NCI-H2029 treated with DMSO at 0.1 percent for 48 hours (cell line): Measurements from ENCODE around the gene ROR1.
"Not testable (repeated sequence)": the region's sequence is repeated elsewhere in the genome, so short reads cannot be mapped to it uniquely, and the experiment has no call there.

Source experiments
- DNase-seq: peaks from one replicate; lab custom pipeline; 2025; lab: John Stamatoyannopoulos, UW

The ROR1 gene

GRCh38 chr1:63794354-63794753 lies 20.5 kb downstream of the ROR1 start:
- no peak for DNase-seq

DNA sequence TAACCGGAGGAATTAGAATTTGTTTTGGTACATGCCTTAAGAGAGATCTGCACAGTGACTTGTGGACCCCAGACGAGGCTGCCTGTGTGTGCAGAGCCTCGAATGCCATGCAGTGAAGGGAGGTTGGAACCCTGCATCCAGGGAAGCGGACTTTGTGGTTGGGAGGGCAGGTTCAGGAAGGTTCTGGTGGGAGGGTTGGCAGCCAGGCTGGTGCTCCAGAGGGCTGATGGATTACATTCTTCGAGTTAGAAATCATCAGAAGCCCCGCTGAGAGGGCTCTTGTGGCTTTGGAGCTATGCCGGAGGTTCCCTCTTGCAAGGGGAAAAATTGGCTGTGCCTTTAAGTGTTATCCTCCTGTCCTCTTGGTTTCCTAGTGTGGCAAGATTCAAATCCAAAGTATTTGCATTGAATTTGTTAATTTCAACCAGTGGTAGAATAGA lies 21.1 kb downstream of the ROR1 start:
- peak; percentile 66 for DNase-seq

DNA sequence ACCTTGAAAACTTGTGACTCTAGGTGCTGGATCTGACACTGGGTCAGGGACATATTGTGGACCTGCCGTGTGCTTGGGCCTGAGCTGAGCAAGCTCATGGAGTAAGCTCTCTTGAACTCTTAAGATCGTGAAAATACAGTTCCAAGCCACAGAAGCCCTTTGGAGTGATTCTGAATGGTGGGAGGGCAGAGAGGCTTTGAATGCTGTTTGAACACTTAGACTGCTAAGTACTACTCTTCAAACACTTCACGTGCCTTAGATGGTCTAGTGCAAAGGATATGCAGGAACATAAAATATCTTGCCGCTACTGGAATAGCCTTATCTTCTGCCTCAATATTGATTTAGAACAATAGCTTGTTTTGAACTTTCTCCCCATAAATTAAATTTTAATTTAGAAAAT lies 21.6 kb downstream of the ROR1 start:
- peak; percentile 95 for DNase-seq

GRCh38 chr1:63797056-63797726 lies 23.4 kb downstream of the ROR1 start:
- no peak for DNase-seq

- DNase-seq = no peak
These were observed 24.5 kb downstream of the ROR1 start for GRCh38 chr1:63798284-63798683.

GRCh38 chr1:63799307-63799706 lies 25.5 kb downstream of the ROR1 start:
- DNase-seq = no peak

- DNase-seq = no peak
These were observed 26.0 kb downstream of the ROR1 start for GRCh38 chr1:63799820-63800219.

GRCh38 chr1:63802109-63802508 lies 28.3 kb downstream of the ROR1 start:
- DNase-seq = no peak

- DNase-seq = no peak
These were observed 31.1 kb downstream of the ROR1 start for GRCh38 chr1:63804829-63805484.

GRCh38 chr1:63807046-63807445 lies 33.2 kb downstream of the ROR1 start:
- no peak for DNase-seq

DNA sequence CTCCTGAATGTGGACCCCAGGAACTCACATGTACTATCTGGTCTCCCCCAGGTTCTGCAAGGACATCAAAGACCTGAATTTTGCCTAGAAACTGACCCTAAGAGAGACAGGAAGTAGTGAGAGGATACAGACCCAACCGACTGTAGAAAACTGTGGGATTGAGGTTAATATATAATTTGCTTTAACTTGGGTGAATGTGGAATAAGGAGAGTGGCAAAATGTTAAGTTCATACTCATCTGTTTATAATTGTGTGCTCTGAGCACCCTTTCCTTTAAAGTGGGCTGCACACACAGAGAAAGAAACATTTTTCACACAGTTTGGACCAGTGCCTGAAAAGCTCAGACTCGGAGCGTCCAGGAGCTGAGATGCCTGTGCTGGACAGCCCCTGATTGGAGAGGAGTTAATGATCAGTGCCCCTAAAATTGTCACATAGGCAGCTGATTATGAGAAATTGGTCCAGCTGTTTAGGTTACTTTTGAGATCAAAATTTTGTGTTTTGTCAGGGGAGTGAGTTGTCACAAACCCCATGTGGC lies 37.2 kb downstream of the ROR1 start:
- DNase-seq = no peak

DNA sequence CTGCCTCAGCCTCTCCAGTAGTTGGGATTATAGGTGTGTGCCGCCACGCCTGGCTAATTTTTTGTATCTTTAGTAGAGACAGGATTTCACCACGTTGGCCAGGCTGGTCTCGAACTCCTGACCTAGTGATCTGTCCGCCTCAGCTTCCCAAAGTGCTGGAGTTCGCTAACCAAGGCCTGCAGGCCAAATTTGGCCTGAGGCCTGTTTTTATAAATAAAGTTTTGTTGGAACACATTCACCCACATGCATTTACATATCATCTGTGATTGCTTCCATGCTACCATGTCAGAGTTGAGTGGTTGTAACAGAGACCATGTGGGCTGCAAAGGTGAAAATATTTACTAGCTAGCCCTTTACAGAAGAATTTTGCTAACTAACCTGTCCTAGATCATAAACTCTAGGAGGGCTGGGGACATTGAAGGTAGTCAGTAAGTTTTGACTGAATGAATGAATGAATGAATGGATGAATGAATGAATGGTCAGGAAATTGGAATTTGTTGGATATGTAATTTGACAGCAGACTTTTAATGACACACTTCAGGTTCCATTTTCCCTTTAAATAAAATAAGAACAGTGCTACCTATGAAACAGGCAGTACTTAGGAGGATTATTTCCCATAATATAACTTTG lies 38.4 kb downstream of the ROR1 start:
- no peak for DNase-seq

DNA sequence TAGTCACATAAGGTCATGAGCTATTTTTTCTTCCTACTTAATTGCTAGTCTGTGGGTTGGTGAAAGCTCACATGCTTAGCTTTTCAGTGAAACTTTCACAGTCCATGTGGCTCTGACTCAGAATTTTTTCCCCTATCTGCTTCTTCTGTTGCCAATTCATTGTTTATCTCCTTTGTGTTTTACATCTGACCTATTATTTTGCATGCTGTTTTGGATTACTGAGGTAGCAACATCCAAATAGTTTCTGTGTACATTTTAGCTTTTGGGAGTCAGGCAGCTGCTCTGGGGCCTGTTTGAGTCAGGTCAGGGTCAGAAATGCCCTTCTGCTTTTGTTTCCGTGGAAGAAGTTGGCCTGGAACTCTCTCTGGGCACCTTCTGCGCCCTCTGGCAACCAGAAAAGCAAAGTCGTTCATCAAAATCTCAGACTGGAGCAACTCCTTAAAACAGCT lies 40.0 kb downstream of the ROR1 start:
- DNase-seq = no peak

GRCh38 chr1:63816217-63816815 lies 42.5 kb downstream of the ROR1 start:
- not testable (repeated sequence) for DNase-seq

DNA sequence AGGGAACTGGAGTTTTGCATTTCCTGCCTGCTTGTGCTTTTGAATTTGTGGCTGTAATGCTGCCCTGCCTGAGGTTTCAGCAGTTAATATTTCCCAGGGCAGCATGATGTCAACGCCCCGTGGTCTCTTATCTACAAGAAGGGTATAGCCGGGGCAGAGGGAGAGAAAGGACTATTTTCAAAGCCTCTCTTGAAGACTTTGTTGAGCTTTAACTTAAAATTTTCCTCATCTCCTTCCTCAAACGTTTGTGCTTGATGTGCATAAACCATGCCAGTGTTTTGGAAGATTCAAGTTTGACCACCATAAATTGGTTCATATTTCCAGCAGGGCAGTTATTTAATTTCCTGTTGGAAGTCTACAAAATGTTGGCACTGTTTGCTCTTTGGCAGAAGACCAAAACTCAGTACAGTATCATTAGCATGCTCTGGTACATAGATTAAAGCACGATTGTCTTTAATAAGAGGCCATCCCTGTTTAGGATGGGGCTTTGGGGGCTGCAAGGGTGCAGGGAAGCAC lies 43.4 kb downstream of the ROR1 start:
- DNase-seq = peak; percentile 84

- no peak for DNase-seq
These were observed 43.9 kb downstream of the ROR1 start for GRCh38 chr1:63817700-63818099.

GRCh38 chr1:63818567-63819325 lies 44.9 kb downstream of the ROR1 start:
- DNase-seq = no peak

- DNase-seq = no peak
These were observed 46.0 kb downstream of the ROR1 start for GRCh38 chr1:63819795-63820194.

DNA sequence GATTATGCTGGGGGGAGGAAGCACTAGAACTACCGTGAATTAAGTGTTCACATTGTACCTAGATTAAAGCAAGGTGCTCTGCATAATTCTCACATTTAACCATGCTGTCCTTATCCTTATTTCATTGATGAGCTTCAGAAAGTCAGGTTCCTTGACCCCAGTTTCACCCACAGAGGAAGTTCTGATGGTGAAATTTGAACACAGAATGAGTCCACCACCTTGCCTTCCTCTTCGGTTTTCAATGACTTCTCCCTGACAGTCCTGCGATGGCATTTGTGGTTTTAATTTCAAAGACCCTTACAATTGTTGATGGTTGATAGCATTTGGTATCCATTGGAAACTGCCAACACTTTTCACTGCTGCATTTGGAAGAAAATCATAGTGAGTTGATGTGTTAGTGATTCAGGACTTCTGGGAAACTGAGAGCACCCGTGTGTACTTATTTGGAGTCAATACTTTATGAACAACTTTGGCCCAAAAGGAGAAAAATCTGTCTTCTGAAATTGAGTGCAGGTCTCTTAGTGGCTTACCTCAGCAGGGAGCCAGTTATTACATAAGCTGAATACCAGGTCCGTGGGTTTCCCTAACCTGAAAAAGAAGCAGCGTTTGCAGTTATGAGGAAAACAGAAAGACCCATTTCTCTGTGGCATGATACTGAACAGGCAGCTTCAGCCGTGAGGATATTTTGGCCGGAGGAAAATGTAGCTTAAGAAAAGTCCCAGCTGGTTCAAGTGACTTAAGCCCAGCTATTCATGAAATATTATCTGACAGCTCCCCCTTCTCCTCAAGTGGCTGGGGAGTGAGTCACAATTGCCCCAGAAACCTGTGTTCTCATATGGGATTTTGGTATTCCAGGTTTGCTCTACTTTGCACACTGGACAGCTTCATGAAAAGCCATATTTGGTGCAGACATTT lies 47.5 kb downstream of the ROR1 start:
- no peak for DNase-seq

DNA sequence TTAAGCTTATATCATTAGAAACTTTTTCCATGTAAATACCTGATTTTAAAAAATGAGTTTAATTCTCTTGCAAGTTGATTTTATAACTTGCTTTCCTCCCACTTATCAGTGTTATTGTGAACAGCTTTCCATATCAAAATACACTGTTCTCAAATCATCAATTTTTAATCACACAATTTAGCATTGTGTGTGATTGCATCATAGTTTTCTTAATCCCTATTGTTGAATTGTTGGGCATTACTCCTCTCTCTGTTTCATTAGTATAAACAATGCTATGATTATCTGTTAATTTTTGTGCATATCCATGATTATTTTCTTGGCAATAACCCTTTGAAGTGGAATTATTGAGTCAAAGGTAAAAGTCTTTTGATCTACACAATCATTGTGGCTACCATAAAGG lies 48.7 kb downstream of the ROR1 start:
- DNase-seq = no peak

GRCh38 chr1:63824451-63824850 lies 50.6 kb downstream of the ROR1 start:
- no peak for DNase-seq
